HepG2 (cell line): Measurements from ENCODE around the gene PAFAH1B2. TPM values are rescaled to one million over a fixed set of nuclear protein-coding genes. Genes with fewer than 3 reads are reported as not detected.

Source experiments
- AHR ChIP-seq: IDR thresholded peaks from 2 replicates; pipeline ENCODE4 v1.6.1; 2018; ENCODE audit warnings: missing genetic modification reagents, missing compliant biosample characterization
- ELF1 ChIP-seq: sonication (generic); formaldehyde crosslinking; IDR thresholded peaks from 2 replicates; pipeline ENCODE4 v1.4.0; 2020; ENCODE audit warnings: missing genetic modification reagents
- GPN1 ChIP-seq: sonication (generic); formaldehyde crosslinking; IDR thresholded peaks from 2 replicates; pipeline ENCODE4 v1.5.1; 2020; ENCODE audit warnings: missing genetic modification reagents, borderline replicate concordance
- HES4 ChIP-seq: sonication (generic); formaldehyde crosslinking; IDR thresholded peaks from 2 replicates; pipeline ENCODE4 v1.9.0; 2021; ENCODE audit warnings: mild to moderate bottlenecking, missing genetic modification reagents, borderline replicate concordance
- KAT7 ChIP-seq: IDR thresholded peaks from 2 replicates; pipeline ENCODE4 v1.6.1; 2018; ENCODE audit warnings: borderline replicate concordance, missing compliant biosample characterization
- KDM4B ChIP-seq: sonication (generic); formaldehyde crosslinking; IDR thresholded peaks from 2 replicates; pipeline ENCODE4 v1.4.0; 2020; ENCODE audit warnings: missing genetic modification reagents
- KDM5A ChIP-seq: fragments of 200-600 bp; sonication (generic); IDR thresholded peaks from 2 replicates; pipeline ENCODE4 v1.7.0; 2018; ENCODE audit warnings: antibody characterized with exemption, mild to moderate bottlenecking, low read length, borderline replicate concordance
- KLF6 ChIP-seq: IDR thresholded peaks from 2 replicates; pipeline ENCODE4 v1.8.0; 2016; ENCODE audit warnings: missing biosample characterization, missing genetic modification reagents
- MTA3 ChIP-seq: sonication (generic); formaldehyde crosslinking; IDR thresholded peaks from 2 replicates; pipeline ENCODE4 v1.4.0; 2020; ENCODE audit warnings: missing genetic modification reagents
- NCOR1 ChIP-seq: fragments of 200-600 bp; sonication (generic); IDR thresholded peaks from 2 replicates; pipeline ENCODE4 v1.7.0; 2017; ENCODE audit warnings: antibody characterized with exemption, low read length, borderline replicate concordance
- PHF5A ChIP-seq: IDR thresholded peaks from one replicate; pipeline ENCODE4 v1.6.1; 2018; ENCODE audit warnings: low read depth, missing genetic modification reagents; ENCODE audit not compliant: unreplicated experiment
- PHF8 ChIP-seq: sonication (generic); formaldehyde crosslinking; IDR thresholded peaks from 2 replicates; pipeline ENCODE4 v1.5.0; 2020; ENCODE audit warnings: missing genetic modification reagents
- RARG ChIP-seq: sonication (generic); formaldehyde crosslinking; IDR thresholded peaks from 2 replicates; pipeline ENCODE4 v1.4.0; 2020; ENCODE audit warnings: low read depth, mild to moderate bottlenecking, missing genetic modification reagents
- RFX3 ChIP-seq: IDR thresholded peaks from 2 replicates; pipeline ENCODE4 v1.6.1; 2016; ENCODE audit warnings: missing biosample characterization, missing genetic modification reagents
- TBL1XR1 ChIP-seq: fragments of 150-350 bp; IDR thresholded peaks from 2 replicates; pipeline ENCODE4 v1.6.1; 2014; ENCODE audit warnings: borderline replicate concordance, low read length; ENCODE audit not compliant: partially characterized antibody
- TCF7L2 ChIP-seq: IDR thresholded peaks from 2 replicates; pipeline ENCODE4 v1.6.1; 2011; ENCODE audit warnings: mild to moderate bottlenecking, low read depth, low read length, moderate library complexity
- ZBTB38 ChIP-seq: sonication (generic); formaldehyde crosslinking; IDR thresholded peaks from 2 replicates; pipeline ENCODE4 v1.5.1; 2020; ENCODE audit warnings: mild to moderate bottlenecking, missing genetic modification reagents
- ZBTB7B ChIP-seq: sonication (generic); formaldehyde crosslinking; IDR thresholded peaks from 2 replicates; pipeline ENCODE4 v1.4.0; 2020; ENCODE audit warnings: missing genetic modification reagents
- ZFP82 ChIP-seq: sonication (generic); formaldehyde crosslinking; IDR thresholded peaks from 2 replicates; pipeline ENCODE4 v1.5.1; 2020; ENCODE audit warnings: mild to moderate bottlenecking, missing genetic modification reagents, borderline replicate concordance
- ZNF292 ChIP-seq: sonication (generic); formaldehyde crosslinking; IDR thresholded peaks from 2 replicates; pipeline ENCODE4 v1.8.1; 2022; ENCODE audit warnings: mild to moderate bottlenecking, low read depth, missing genetic modification reagents, borderline replicate concordance
- ZNF451 ChIP-seq: sonication (generic); formaldehyde crosslinking; IDR thresholded peaks from 2 replicates; pipeline ENCODE4 v1.5.0; 2020; ENCODE audit warnings: mild to moderate bottlenecking, missing genetic modification reagents
- ZNF496 ChIP-seq: sonication (generic); formaldehyde crosslinking; IDR thresholded peaks from 2 replicates; pipeline ENCODE4 v1.8.1; 2023; ENCODE audit warnings: mild to moderate bottlenecking, moderate library complexity, missing genetic modification reagents; ENCODE audit not compliant: insufficient replicate concordance
- ZNF546 ChIP-seq: sonication (generic); formaldehyde crosslinking; conservative IDR thresholded peaks from 2 replicates; pipeline ENCODE4 v1.8.1; 2023; ENCODE audit warnings: mild to moderate bottlenecking, missing genetic modification reagents
- ZNF577 ChIP-seq: sonication (generic); formaldehyde crosslinking; IDR thresholded peaks from 2 replicates; pipeline ENCODE4 v1.4.0; 2020; ENCODE audit warnings: mild to moderate bottlenecking, low read depth, missing genetic modification reagents, borderline replicate concordance
- ZNF580 ChIP-seq: IDR thresholded peaks from 2 replicates; pipeline ENCODE4 v1.6.1; 2016; ENCODE audit warnings: low read depth, borderline replicate concordance
- ZNF772 ChIP-seq: sonication (generic); formaldehyde crosslinking; IDR thresholded peaks from 2 replicates; pipeline ENCODE4 v1.5.0; 2020; ENCODE audit warnings: mild to moderate bottlenecking, missing genetic modification reagents
- ZNF777 ChIP-seq: sonication (generic); formaldehyde crosslinking; IDR thresholded peaks from 2 replicates; pipeline ENCODE4 v1.4.0; 2020; ENCODE audit warnings: missing genetic modification reagents
- polyA plus RNA-seq, 8 experiments: library from polyadenylated mRNA; depleted of rRNA in 3 of 8; stranded (reverse) in 7 of 8; unstranded in 1 of 8; fragments of >200 nt; fragmentation: Illumina TruSeq in 4 of 8; extraction: Trizol in 4 of 8; gene quantifications; 2 replicates each; pipeline versions ENCODE4 v1.2.1 to v1.2.3, GENCODE V29; 2011 to 2016; ENCODE audit warnings: low read depth in 4 of 8, missing spikeins in 1 of 8, mixed read lengths in 1 of 8; ENCODE audit not compliant: insufficient read depth in 1 of 8
- total RNA-seq, 5 experiments: library from RNA; depleted of rRNA; stranded (reverse); fragments of >200 nt; fragmentation: Illumina TruSeq; extraction: Trizol; gene quantifications; 2 replicates each; pipeline ENCODE4 v1.2.3, GENCODE V29; 2016; ENCODE audit warnings: low read depth in 1 of 5
- TF ChIP-seq, protein P1 (sequence below): sonication (generic); formaldehyde crosslinking; IDR thresholded peaks from 2 replicates; pipeline ENCODE4 v1.8.0; 2022; ENCODE audit warnings: mild to moderate bottlenecking, missing genetic modification reagents, moderate library complexity
- TF ChIP-seq, protein P2 (sequence below), 2 experiments: sonication (generic) in 1 of 2; formaldehyde crosslinking in 1 of 2; IDR thresholded peaks; 2 replicates each; pipeline versions ENCODE4 v1.4.0 to v1.6.1; 2018 to 2020; ENCODE audit warnings: missing genetic modification reagents in 2 of 2, borderline replicate concordance in 1 of 2, low read depth in 1 of 2, mild to moderate bottlenecking in 1 of 2, missing biosample characterization in 1 of 2

PAFAH1B2 gene
- total and polyA plus RNA-seq, 2 of the 13 experiments (the other 11 are each of a cell fraction or from before 2014, with no cell fraction given) = 28.8 to 104 TPM

DNA sequence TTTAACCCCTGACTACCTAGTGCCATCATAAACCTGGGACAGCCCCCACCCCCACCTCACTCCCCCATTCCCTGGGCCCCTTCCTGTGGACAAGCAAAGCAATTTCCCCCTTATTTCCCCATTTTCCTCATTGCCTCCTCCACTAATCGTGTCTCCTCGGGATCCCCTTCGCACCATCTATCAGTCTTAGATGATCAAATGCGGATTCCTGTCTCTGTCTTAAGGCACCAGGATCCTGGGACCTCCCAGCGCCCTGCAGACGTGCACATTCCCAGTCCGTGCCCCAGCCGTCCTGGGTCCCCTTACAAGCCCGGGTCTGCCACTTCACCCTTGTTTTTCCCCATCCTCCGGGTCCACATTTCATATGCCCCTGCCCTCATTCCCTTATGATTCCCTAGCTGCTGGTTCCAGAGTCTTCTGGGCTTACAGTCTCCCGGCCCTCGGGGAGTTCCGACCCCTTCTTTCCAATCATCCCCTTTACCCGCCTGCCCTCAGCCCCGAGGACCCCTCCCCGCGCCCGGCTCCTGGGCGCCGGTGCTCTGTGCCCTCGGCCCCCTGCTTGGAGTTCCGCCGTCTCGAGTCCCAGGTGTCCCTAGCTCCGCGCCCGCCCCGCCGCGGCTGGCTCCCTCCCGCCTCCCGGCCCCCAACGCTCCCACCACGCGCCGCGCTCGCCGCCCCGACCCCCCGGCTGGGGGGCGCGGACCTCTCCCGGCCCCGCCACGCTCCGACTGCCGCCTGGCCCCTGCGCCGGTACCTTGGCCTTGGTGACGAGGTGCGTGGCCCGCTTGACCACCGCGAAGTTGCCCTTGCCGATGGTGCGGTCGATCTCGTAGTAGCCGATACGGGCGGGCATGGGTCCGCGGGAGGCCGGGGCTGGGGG is 46.5 kb upstream of the PAFAH1B2 start (continued):
- TF ChIP-seq ZFP82 (CRISPR knock-in tag) = no peak
- no peak for TF ChIP-seq NCOR1
- TF ChIP-seq PHF8 (CRISPR knock-in tag) = peak; percentile 38; the same call in 1 of the 2 replicates
- TF ChIP-seq GPN1 (CRISPR knock-in tag) = no peak
- no peak for TF ChIP-seq TBL1XR1
- TF ChIP-seq TCF7L2 = no peak
- no peak for TF ChIP-seq ZNF577 (CRISPR knock-in tag)
- TF ChIP-seq ZNF292 = no peak
- no peak for TF ChIP-seq ZNF580
- no peak for TF ChIP-seq KLF6
- TF ChIP-seq PHF5A (CRISPR knock-in tag) = no peak
- 0 out of 2 replicates have a peak, but pooled peaks have one; percentile 70 for TF ChIP-seq ZNF546 (CRISPR knock-in tag)
- no peak for TF ChIP-seq ZBTB38 (CRISPR knock-in tag)
- TF ChIP-seq, protein P1, sequence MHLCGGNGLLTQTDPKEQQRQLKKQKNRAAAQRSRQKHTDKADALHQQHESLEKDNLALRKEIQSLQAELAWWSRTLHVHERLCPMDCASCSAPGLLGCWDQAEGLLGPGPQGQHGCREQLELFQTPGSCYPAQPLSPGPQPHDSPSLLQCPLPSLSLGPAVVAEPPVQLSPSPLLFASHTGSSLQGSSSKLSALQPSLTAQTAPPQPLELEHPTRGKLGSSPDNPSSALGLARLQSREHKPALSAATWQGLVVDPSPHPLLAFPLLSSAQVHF = no peak
- peak; percentile 53; the same call in 1 of the 2 replicates for TF ChIP-seq HES4 (CRISPR knock-in tag)
- TF ChIP-seq, protein P2, sequence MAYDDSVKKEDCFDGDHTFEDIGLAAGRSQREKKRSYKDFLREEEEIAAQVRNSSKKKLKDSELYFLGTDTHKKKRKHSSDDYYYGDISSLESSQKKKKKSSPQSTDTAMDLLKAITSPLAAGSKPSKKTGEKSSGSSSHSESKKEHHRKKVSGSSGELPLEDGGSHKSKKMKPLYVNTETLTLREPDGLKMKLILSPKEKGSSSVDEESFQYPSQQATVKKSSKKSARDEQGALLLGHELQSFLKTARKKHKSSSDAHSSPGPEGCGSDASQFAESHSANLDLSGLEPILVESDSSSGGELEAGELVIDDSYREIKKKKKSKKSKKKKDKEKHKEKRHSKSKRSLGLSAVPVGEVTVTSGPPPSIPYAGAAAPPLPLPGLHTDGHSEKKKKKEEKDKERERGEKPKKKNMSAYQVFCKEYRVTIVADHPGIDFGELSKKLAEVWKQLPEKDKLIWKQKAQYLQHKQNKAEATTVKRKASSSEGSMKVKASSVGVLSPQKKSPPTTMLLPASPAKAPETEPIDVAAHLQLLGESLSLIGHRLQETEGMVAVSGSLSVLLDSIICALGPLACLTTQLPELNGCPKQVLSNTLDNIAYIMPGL (CRISPR knock-in tag; IDR thresholded peaks at IDR 0.05; ENCODE audit: borderline replicate concordance in 1 of 2, low read depth in 1 of 2) = 0 out of 4 replicates have a peak, but pooled peaks of 1 of the 2 experiments have one; percentile 7
- TF ChIP-seq ZNF496 (CRISPR knock-in tag) = no peak
- 0 out of 2 replicates have a peak, but pooled peaks have one; percentile 40 for TF ChIP-seq KAT7 (CRISPR knock-in tag)
- no peak for TF ChIP-seq MTA3 (CRISPR knock-in tag)
- peak; percentile 4; the same call in 1 of the 2 replicates for TF ChIP-seq KDM5A
- TF ChIP-seq ZBTB7B (CRISPR knock-in tag) = no peak
- TF ChIP-seq ZNF777 (CRISPR knock-in tag) = peak; percentile 14; the same call in 1 of the 2 replicates
- TF ChIP-seq KDM4B (CRISPR knock-in tag) = no peak
- TF ChIP-seq RARG (CRISPR knock-in tag) = no peak
- no peak for TF ChIP-seq ZNF451 (CRISPR knock-in tag)
- TF ChIP-seq ZNF772 (CRISPR knock-in tag) = 0 out of 2 replicates have a peak, but pooled peaks have one; percentile 18
- TF ChIP-seq RFX3 (CRISPR knock-in tag) = no peak
- no peak for TF ChIP-seq AHR (CRISPR knock-in tag)
- TF ChIP-seq ELF1 (CRISPR knock-in tag) = no peak
